HEK293 (cell line): ENCODE measurements around the gene GMIP.
"Not testable (repeated sequence)": the region's sequence is repeated elsewhere in the genome, so short reads cannot be mapped to it uniquely, and the experiment has no call there.

ENCODE experiments used
- CTCF ChIA-PET: fragments of 350-600 bp; formaldehyde crosslinking; extraction: SDS; loops from one replicate; lab custom pipeline; 2021; ENCODE audit warnings: antibody characterized with exemption; lab: Yijun Ruan, JAX
- POLR2A ChIA-PET: fragments of 300-600 bp; formaldehyde crosslinking; extraction: SDS; loops from one replicate; lab custom pipeline; 2020; ENCODE audit warnings: antibody characterized with exemption, inconsistent platforms; lab: Yijun Ruan, JAX
- H3K27ac ChIP-seq: fragments of 200-500 bp; sonication (Bioruptor generic); 2 replicates; pipeline ENCODE4 v1.5.1; 2014; ENCODE audit warnings: low read depth, low read length, control low read depth, inconsistent platforms; ENCODE audit errors: extremely low read depth
- H3K36me3 ChIP-seq, 2 experiments: fragments of 200-500 bp in 1 of 2; sonication (Bioruptor generic) in 1 of 2; 1 replicate in 1 of 2; 2 replicates in 1 of 2; pipeline ENCODE4 v1.5.1; 2014 to 2017; ENCODE audit warnings: inconsistent platforms in 2 of 2, low read length in 2 of 2; ENCODE audit not compliant: control insufficient read depth in 2 of 2, insufficient read depth in 1 of 2
- H3K4me1 ChIP-seq: fragments of 200-500 bp; sonication (Bioruptor generic); 2 replicates; pipeline ENCODE4 v1.5.1; 2014; ENCODE audit warnings: mild to moderate bottlenecking, low read length, inconsistent platforms; ENCODE audit not compliant: control insufficient read depth, insufficient read depth
- H3K4me3 ChIP-seq: 2 replicates; pipeline ENCODE4 v1.5.1; 2011; ENCODE audit warnings: low read depth, mild to moderate bottlenecking, control low read depth, low read length, moderate library complexity
- H3K9me3 ChIP-seq: fragments of 200-500 bp; sonication (Bioruptor generic); 2 replicates; pipeline ENCODE4 v1.5.1; 2014; ENCODE audit warnings: low read depth, low read length, inconsistent platforms; ENCODE audit not compliant: control insufficient read depth, insufficient read depth
- BCL11B ChIP-seq: fragments of 450-650 bp; formaldehyde crosslinking; IDR thresholded peaks from 2 replicates; pipeline ENCODE4 v1.5.1; 2016; ENCODE audit warnings: low read depth, missing biosample characterization, missing genetic modification characterization
- GLIS1 ChIP-seq: fragments of 450-650 bp; formaldehyde crosslinking; IDR thresholded peaks from 2 replicates; pipeline ENCODE4 v1.5.1; 2016; ENCODE audit warnings: missing biosample characterization, missing genetic modification characterization
- KLF10 ChIP-seq: fragments of 450-650 bp; IDR thresholded peaks from 2 replicates; pipeline ENCODE4 v1.5.1; 2018; ENCODE audit warnings: missing biosample characterization, mild to moderate bottlenecking, missing genetic modification characterization
- MYNN ChIP-seq: fragments of 450-650 bp; formaldehyde crosslinking; IDR thresholded peaks from 2 replicates; pipeline ENCODE4 v1.5.1; 2016; ENCODE audit warnings: missing biosample characterization, missing genetic modification characterization, borderline replicate concordance
- ZFP41 ChIP-seq: fragments of 450-650 bp; formaldehyde crosslinking; IDR thresholded peaks from 2 replicates; pipeline ENCODE4 v1.5.1; 2016; ENCODE audit warnings: missing biosample characterization, missing genetic modification characterization, borderline replicate concordance
- ZIC2 ChIP-seq: fragments of 450-650 bp; formaldehyde crosslinking; IDR thresholded peaks from 2 replicates; pipeline ENCODE4 v1.5.1; 2016; ENCODE audit warnings: missing biosample characterization, missing genetic modification characterization
- ZNF10 ChIP-seq: fragments of 450-650 bp; formaldehyde crosslinking; IDR thresholded peaks from 2 replicates; pipeline ENCODE4 v1.5.1; 2017; ENCODE audit warnings: missing biosample characterization, missing genetic modification characterization
- ZNF146 ChIP-seq: fragments of 450-650 bp; formaldehyde crosslinking; IDR thresholded peaks from 2 replicates; pipeline ENCODE4 v1.5.1; 2016; ENCODE audit warnings: missing biosample characterization, missing genetic modification characterization
- ZNF175 ChIP-seq: fragments of 450-650 bp; formaldehyde crosslinking; IDR thresholded peaks from 2 replicates; pipeline ENCODE4 v1.5.1; 2016; ENCODE audit warnings: missing biosample characterization, missing genetic modification characterization
- ZNF266 ChIP-seq: fragments of 450-650 bp; formaldehyde crosslinking; IDR thresholded peaks from 2 replicates; pipeline ENCODE4 v1.5.1; 2016; ENCODE audit warnings: missing biosample characterization, missing genetic modification characterization, low read depth
- ZNF366 ChIP-seq: fragments of 450-650 bp; formaldehyde crosslinking; conservative IDR thresholded peaks from 2 replicates; pipeline ENCODE4 v1.5.1; 2016; ENCODE audit warnings: missing biosample characterization, missing genetic modification characterization
- ZNF416 ChIP-seq: fragments of 450-650 bp; formaldehyde crosslinking; IDR thresholded peaks from 2 replicates; pipeline ENCODE4 v1.5.1; 2016; ENCODE audit warnings: missing biosample characterization, missing genetic modification characterization
- ZNF433 ChIP-seq: fragments of 450-650 bp; formaldehyde crosslinking; IDR thresholded peaks from 2 replicates; pipeline ENCODE4 v1.5.1; 2016; ENCODE audit warnings: missing biosample characterization, missing genetic modification characterization, low read depth
- ZNF600 ChIP-seq: fragments of 450-650 bp; formaldehyde crosslinking; IDR thresholded peaks from 2 replicates; pipeline ENCODE4 v1.5.1; 2016; ENCODE audit warnings: missing biosample characterization, missing genetic modification characterization
- ZNF785 ChIP-seq: fragments of 450-650 bp; formaldehyde crosslinking; IDR thresholded peaks from 2 replicates; pipeline ENCODE4 v1.5.1; 2016; ENCODE audit warnings: missing biosample characterization, missing genetic modification characterization
- ZNF791 ChIP-seq: fragments of 450-650 bp; formaldehyde crosslinking; IDR thresholded peaks from 2 replicates; pipeline ENCODE4 v1.5.1; 2016; ENCODE audit warnings: missing biosample characterization, missing genetic modification characterization
- ZSCAN23 ChIP-seq: fragments of 450-650 bp; formaldehyde crosslinking; IDR thresholded peaks from 2 replicates; pipeline ENCODE4 v1.5.1; 2016; ENCODE audit warnings: missing biosample characterization, missing genetic modification characterization
- TF ChIP-seq, protein P1 (sequence below): fragments of 450-650 bp; formaldehyde crosslinking; IDR thresholded peaks from 2 replicates; pipeline ENCODE4 v1.5.1; 2016; ENCODE audit warnings: missing biosample characterization, missing genetic modification characterization
- TF ChIP-seq, protein P2 (sequence below): fragments of 450-650 bp; formaldehyde crosslinking; conservative IDR thresholded peaks from 2 replicates; pipeline ENCODE4 v1.5.1; 2016; ENCODE audit warnings: low read depth, missing biosample characterization, missing genetic modification characterization
- TF ChIP-seq, protein P3 (sequence below): fragments of 450-650 bp; formaldehyde crosslinking; IDR thresholded peaks from 2 replicates; pipeline ENCODE4 v1.5.1; 2016; ENCODE audit warnings: missing biosample characterization, missing genetic modification characterization
- TF ChIP-seq, protein P4 (sequence below): fragments of 450-650 bp; formaldehyde crosslinking; IDR thresholded peaks from 2 replicates; pipeline ENCODE4 v1.5.1; 2016; ENCODE audit warnings: missing biosample characterization, missing genetic modification characterization, low read depth

Gene GMIP

DNA sequence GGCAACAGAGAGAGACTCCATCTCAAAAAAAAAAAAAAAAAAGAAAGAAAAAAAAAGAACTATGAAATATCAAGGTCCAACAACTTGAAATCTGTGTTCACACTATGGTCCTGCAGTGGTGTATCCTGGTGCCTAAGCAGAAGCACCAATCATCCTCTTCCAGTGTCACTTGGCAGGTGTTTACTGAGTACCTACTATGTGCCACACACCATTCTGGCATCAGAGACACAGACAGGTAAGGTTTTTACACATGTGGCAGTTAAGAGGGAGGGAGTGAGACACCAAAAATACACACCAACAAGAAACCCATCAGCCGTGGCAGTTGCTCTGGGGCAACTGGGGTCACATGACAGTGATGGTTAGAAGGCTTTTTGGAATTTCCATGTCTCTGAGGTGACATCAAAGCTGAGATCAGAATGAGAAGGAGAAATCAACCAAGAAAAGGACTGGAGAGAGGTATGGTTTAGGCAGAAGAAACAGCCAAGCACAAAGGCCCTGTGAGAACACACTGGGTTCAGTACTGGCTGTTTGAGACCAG is 42.6 kb downstream of the GMIP start:
- POLR2A ChIA-PET = no interaction called here
- no peak overlapping the region for H3K4me3 ChIP-seq
- no peaks in the 10 kb centered on the region for H3K4me1 ChIP-seq
- H3K36me3 ChIP-seq = no peaks in the 10 kb centered on the region; a peak in 1 of 3 replicates
- no peak overlapping the region for H3K27ac ChIP-seq
- TF ChIP-seq, protein P1, sequence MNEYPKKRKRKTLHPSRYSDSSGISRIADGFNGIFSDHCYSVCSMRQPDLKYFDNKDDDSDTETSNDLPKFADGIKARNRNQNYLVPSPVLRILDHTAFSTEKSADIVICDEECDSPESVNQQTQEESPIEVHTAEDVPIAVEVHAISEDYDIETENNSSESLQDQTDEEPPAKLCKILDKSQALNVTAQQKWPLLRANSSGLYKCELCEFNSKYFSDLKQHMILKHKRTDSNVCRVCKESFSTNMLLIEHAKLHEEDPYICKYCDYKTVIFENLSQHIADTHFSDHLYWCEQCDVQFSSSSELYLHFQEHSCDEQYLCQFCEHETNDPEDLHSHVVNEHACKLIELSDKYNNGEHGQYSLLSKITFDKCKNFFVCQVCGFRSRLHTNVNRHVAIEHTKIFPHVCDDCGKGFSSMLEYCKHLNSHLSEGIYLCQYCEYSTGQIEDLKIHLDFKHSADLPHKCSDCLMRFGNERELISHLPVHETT (tag by site-specific recombination) = no peak
- TF ChIP-seq ZNF366 (no peak), GLIS1 (tag by site-specific recombination) (no peak), ZIC2 (tag by site-specific recombination) (no peak), ZNF146 (no peak), KLF10 (tag by site-specific recombination) (no peak), ZNF10 (tag by site-specific recombination) (no peak), ZNF600 (tag by site-specific recombination) (no peak)
- CTCF ChIA-PET = interaction anchor here (0.7 to 0.9 kb wide), 2 partner anchors 45 to 68 kb away, joined by 3 read pairs; no protein-coding TSS in a partner anchor
- H3K9me3 ChIP-seq = no peaks in the 10 kb centered on the region

DNA sequence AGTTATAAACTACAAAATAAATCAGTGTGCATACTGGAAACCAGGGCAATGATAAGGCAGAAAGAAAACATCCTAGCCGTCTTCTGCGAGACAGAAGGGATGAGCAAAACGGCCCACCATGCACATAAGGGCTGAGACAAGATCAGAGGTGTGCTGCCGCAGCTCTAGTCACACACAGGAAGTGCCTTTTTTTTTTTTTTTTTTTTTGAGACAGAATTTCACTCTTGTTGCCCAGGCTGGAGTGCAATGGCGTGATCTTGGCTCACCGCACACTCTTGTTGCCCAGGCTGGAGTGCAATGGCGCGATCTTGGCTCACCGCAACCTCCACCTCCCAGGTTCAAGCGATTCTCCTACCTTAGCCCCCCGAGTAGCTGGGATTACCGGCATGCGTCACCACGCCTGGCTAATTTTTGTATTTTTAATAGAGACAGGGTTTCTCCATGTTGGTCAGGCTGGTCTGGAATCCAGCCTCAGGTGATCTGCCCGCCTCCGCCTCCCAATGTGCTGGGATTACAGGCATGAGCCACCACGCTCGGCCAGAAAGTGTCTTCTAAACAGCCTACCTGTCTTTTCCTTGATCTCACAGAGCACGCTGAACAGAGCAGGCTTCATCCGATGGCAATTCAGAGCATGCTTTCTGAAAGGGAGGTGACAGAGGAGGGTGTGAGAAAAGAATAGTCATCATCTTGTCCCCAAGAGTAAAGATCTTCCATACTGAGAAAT is 44.6 kb downstream of the GMIP start:
- H3K4me1 ChIP-seq, H3K36me3 ChIP-seq, H3K4me3 ChIP-seq, H3K27ac ChIP-seq, POLR2A ChIA-PET, H3K9me3 ChIP-seq: not testable (repeated sequence)
- CTCF ChIA-PET = interaction anchor here (1.2 kb wide), 1 partner anchor 46 kb away, joined by 4 read pairs; no protein-coding TSS in a partner anchor

DNA sequence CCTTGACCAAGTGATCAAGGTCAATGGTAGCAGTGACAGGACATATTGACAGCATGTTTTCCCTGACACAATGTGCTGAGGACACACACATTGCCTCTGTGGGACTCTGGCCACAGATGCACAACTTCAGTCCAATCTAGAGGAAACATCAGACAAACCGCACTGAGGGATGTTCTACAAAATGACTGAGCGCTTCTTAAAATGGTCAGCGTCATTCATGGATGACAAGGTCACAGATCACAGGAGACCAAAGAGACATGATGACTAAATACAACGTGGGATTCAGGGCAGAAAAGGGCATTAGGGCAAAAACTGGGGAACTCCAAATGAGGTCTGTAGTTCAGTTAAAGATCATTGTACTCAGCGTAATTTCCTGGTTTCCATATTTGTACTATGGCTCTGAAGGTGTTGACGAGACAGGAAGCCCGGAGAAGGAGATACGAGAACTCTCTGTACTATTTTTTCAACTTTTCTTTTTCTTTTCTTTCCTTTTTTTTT is 45.6 kb downstream of the GMIP start:
- H3K4me3 ChIP-seq = no peak overlapping the region
- TF ChIP-seq BCL11B (tag by site-specific recombination) (no peak), ZNF416 (no peak), ZNF266 (tag by site-specific recombination) (no peak), MYNN (tag by site-specific recombination) (no peak), ZNF433 (no peak), ZSCAN23 (no peak), ZNF785 (no peak), ZNF791 (tag by site-specific recombination) (no peak), ZFP41 (tag by site-specific recombination) (no peak), ZNF175 (tag by site-specific recombination) (no peak)
- TF ChIP-seq, protein P2, sequence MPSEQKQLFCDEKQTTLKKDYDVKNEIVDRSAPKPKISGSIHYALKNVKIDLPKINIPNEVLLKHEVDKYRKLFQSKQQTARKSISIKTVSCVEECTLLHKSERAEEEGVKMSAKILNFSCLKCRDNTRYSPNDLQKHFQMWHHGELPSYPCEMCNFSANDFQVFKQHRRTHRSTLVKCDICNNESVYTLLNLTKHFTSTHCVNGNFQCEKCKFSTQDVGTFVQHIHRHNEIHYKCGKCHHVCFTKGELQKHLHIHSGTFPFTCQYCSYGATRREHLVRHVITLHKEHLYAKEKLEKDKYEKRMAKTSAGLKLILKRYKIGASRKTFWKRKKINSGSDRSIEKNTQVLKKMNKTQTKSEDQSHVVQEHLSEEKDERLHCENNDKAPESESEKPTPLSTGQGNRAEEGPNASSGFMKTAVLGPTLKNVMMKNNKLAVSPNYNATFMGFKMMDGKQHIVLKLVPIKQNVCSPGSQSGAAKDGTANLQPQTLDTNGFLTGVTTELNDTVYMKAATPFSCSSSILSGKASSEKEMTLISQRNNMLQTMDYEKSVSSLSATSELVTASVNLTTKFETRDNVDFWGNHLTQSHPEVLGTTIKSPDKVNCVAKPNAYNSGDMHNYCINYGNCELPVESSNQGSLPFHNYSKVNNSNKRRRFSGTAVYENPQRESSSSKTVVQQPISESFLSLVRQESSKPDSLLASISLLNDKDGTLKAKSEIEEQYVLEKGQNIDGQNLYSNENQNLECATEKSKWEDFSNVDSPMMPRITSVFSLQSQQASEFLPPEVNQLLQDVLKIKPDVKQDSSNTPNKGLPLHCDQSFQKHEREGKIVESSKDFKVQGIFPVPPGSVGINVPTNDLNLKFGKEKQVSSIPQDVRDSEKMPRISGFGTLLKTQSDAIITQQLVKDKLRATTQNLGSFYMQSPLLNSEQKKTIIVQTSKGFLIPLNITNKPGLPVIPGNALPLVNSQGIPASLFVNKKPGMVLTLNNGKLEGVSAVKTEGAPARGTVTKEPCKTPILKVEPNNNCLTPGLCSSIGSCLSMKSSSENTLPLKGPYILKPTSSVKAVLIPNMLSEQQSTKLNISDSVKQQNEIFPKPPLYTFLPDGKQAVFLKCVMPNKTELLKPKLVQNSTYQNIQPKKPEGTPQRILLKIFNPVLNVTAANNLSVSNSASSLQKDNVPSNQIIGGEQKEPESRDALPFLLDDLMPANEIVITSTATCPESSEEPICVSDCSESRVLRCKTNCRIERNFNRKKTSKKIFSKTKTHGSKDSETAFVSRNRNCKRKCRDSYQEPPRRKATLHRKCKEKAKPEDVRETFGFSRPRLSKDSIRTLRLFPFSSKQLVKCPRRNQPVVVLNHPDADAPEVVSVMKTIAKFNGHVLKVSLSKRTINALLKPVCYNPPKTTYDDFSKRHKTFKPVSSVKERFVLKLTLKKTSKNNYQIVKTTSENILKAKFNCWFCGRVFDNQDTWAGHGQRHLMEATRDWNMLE (tag by site-specific recombination) = no peak
- TF ChIP-seq, protein P3, sequence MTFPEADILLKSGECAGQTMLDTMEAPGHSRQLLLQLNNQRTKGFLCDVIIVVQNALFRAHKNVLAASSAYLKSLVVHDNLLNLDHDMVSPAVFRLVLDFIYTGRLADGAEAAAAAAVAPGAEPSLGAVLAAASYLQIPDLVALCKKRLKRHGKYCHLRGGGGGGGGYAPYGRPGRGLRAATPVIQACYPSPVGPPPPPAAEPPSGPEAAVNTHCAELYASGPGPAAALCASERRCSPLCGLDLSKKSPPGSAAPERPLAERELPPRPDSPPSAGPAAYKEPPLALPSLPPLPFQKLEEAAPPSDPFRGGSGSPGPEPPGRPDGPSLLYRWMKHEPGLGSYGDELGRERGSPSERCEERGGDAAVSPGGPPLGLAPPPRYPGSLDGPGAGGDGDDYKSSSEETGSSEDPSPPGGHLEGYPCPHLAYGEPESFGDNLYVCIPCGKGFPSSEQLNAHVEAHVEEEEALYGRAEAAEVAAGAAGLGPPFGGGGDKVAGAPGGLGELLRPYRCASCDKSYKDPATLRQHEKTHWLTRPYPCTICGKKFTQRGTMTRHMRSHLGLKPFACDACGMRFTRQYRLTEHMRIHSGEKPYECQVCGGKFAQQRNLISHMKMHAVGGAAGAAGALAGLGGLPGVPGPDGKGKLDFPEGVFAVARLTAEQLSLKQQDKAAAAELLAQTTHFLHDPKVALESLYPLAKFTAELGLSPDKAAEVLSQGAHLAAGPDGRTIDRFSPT (tag by site-specific recombination) = no peak
- TF ChIP-seq, protein P4, sequence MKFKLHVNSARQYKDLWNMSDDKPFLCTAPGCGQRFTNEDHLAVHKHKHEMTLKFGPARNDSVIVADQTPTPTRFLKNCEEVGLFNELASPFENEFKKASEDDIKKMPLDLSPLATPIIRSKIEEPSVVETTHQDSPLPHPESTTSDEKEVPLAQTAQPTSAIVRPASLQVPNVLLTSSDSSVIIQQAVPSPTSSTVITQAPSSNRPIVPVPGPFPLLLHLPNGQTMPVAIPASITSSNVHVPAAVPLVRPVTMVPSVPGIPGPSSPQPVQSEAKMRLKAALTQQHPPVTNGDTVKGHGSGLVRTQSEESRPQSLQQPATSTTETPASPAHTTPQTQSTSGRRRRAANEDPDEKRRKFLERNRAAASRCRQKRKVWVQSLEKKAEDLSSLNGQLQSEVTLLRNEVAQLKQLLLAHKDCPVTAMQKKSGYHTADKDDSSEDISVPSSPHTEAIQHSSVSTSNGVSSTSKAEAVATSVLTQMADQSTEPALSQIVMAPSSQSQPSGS = no peak

More for the DNA sequence above, 45.6 kb downstream of the GMIP start:
- ChIA-PET POLR2A (no interaction called here), CTCF (no interaction called here)
- H3K9me3 ChIP-seq = no peaks in the 10 kb centered on the region
- H3K36me3 ChIP-seq = peaks cover 0 to 7% of the 10 kb centered on the region in 2 experiments; a peak in 1 of 3 replicates
- no peak overlapping the region for H3K27ac ChIP-seq
- no peaks in the 10 kb centered on the region for H3K4me1 ChIP-seq
